OCI-LY7 (cell line): Measurements from ENCODE around the gene WDR5. TPM values are rescaled to one million over a fixed set of nuclear protein-coding genes. Genes with fewer than 3 reads are reported as not detected.

ENCODE experiments used
- BruUV-seq: library from RNA; stranded (reverse); fragments of 400-500 nt; replicated peaks from 2 replicates; lab custom pipeline; 2021; lab: Mats Ljungman, UMichigan
- CTCF ChIA-PET: fragments of 300-600 bp; sonication (Branson Sonifier 250); formaldehyde crosslinking; loops from one replicate; lab custom pipeline; 2022; ENCODE audit warnings: antibody characterized with exemption; ENCODE audit not compliant: unreplicated experiment; lab: Charles Lee
- POLR2A ChIA-PET: fragments of 300-600 bp; sonication (Branson Sonifier 250); formaldehyde crosslinking; loops from one replicate; lab custom pipeline; 2022; ENCODE audit warnings: antibody characterized with exemption; lab: Charles Lee
- DNase-seq: peaks from one replicate; pipeline ENCODE4 v3.0.0-alpha.2; 2015; ENCODE audit warnings: low spot score
- H2AFZ ChIP-seq: fragments of 200-600 bp; sonication (generic), shearing (Covaris generic); 2 replicates; pipeline ENCODE4 v1.6.1; 2014; ENCODE audit warnings: mild to moderate bottlenecking, antibody characterized with exemption, low read length, moderate library complexity
- H3K27ac ChIP-seq: fragments of 200-600 bp; sonication (generic); 2 replicates; pipeline ENCODE4 v1.5.1; 2014; ENCODE audit warnings: mixed run types, low read depth, mild to moderate bottlenecking, moderate library complexity, low read length, inconsistent platforms; ENCODE audit not compliant: poor library complexity, severe bottlenecking
- H3K36me3 ChIP-seq: fragments of 200-600 bp; sonication (generic); 2 replicates; pipeline ENCODE4 v1.6.1; 2014; ENCODE audit warnings: mild to moderate bottlenecking, antibody characterized with exemption, low read length, moderate library complexity, mixed read lengths; ENCODE audit not compliant: insufficient read depth
- H3K4me1 ChIP-seq: fragments of 200-600 bp; sonication (generic); 2 replicates; pipeline ENCODE4 v1.5.1; 2014; ENCODE audit warnings: mild to moderate bottlenecking, low read length; ENCODE audit not compliant: insufficient read depth, poor library complexity, severe bottlenecking
- H3K4me2 ChIP-seq: fragments of 200-600 bp; sonication (generic); 2 replicates; pipeline ENCODE4 v1.6.1; 2014; ENCODE audit warnings: mild to moderate bottlenecking, low read length
- H3K4me3 ChIP-seq: fragments of 200-600 bp; sonication (generic); 2 replicates; pipeline ENCODE4 v1.5.1; 2014; ENCODE audit warnings: mild to moderate bottlenecking, low read depth, low read length; ENCODE audit not compliant: poor library complexity, severe bottlenecking
- H3K79me2 ChIP-seq: fragments of 200-600 bp; sonication (generic); 2 replicates; pipeline ENCODE4 v1.6.1; 2016; ENCODE audit warnings: low read depth, mild to moderate bottlenecking, low read length, moderate library complexity, mixed read lengths; ENCODE audit not compliant: insufficient read depth
- H3K9me2 ChIP-seq: fragments of 200-600 bp; sonication (generic); 2 replicates; pipeline ENCODE4 v1.6.1; 2016; ENCODE audit warnings: mild to moderate bottlenecking, low read length, mixed read lengths; ENCODE audit not compliant: insufficient read depth
- H3K9me3 ChIP-seq: fragments of 200-600 bp; sonication (generic); 2 replicates; pipeline ENCODE4 v1.6.1; 2014; ENCODE audit warnings: mild to moderate bottlenecking, mixed run types, low read length, mixed read lengths
- H4K20me1 ChIP-seq: fragments of 200-600 bp; sonication (generic); 2 replicates; pipeline ENCODE4 v1.6.1; 2014; ENCODE audit warnings: mild to moderate bottlenecking, antibody characterized with exemption, low read length, moderate library complexity, mixed read lengths; ENCODE audit not compliant: insufficient read depth
- CTCF ChIP-seq: fragments of 200-600 bp; sonication (generic); conservative IDR thresholded peaks from 2 replicates; pipeline ENCODE4 v1.5.1; 2014; ENCODE audit warnings: mild to moderate bottlenecking, antibody characterized with exemption, low read length, moderate library complexity, mixed read lengths
- EZH2phosphoT487 ChIP-seq: fragments of 200-600 bp; sonication (generic); IDR thresholded peaks from 2 replicates; pipeline ENCODE4 v1.6.1; 2018; ENCODE audit warnings: low read depth, borderline replicate concordance, mild to moderate bottlenecking, mixed run types, antibody characterized with exemption, low read length, moderate library complexity, mixed read lengths
- intact Hi-C: fragments of 100-400 bp; cut with micrococcal nuclease; formaldehyde crosslinking; loops from one replicate; pipeline ENCODE4 v1.10.0; 2022; ENCODE audit not compliant: unreplicated experiment
- total RNA-seq, 2 experiments: library from RNA; depleted of rRNA in 1 of 2; stranded (reverse); fragments of >200 nt in 1 of 2; shearing (Covaris generic) in 1 of 2; gene quantifications; 2 replicates each; pipeline ENCODE4 v1.2.3, GENCODE V29; 2014 to 2022

Gene WDR5
- total RNA-seq, 2 experiments from 2014 or later, result 32.5 to 44.6 TPM

GRCh38 chr9:134205672-134206310 lies 69.9 kb downstream of the WDR5 start:
- H3K4me3 ChIP-seq, result no peak overlapping the region
- TF ChIP-seq CTCF (no peak), EZH2phosphoT487 (no peak)
- H3K36me3 ChIP-seq, result no peaks in the 10 kb centered on the region
- intact Hi-C loops, result no loop called here
- no peak overlapping the region for H3K27ac ChIP-seq
- H3K4me2 ChIP-seq, result no peak overlapping the region
- DNase-seq, result no peak
- CTCF ChIA-PET, result no interaction called here
- POLR2A ChIA-PET, result no interaction called here
- no peaks in the 10 kb centered on the region for H4K20me1 ChIP-seq
- H3K9me3 ChIP-seq, result no peaks in the 10 kb centered on the region
- BruUV-seq, result no TSS peak
- H3K79me2 ChIP-seq, result no peaks in the 10 kb centered on the region
- no peaks in the 10 kb centered on the region for H3K9me2 ChIP-seq
- no peaks in the 10 kb centered on the region for H3K4me1 ChIP-seq
- no peak overlapping the region for H2AFZ ChIP-seq

GRCh38 chr9:134206311-134207300 lies 70.7 kb downstream of the WDR5 start:
- H2AFZ ChIP-seq, result no peak overlapping the region
- H3K9me2 ChIP-seq, result no peaks in the 10 kb centered on the region
- intact Hi-C loops, result no loop called here
- H3K36me3 ChIP-seq, result no peaks in the 10 kb centered on the region
- ChIA-PET POLR2A (no interaction called here), CTCF (no interaction called here)
- H3K9me3 ChIP-seq, result no peaks in the 10 kb centered on the region
- no peak overlapping the region for H3K4me3 ChIP-seq
- H3K79me2 ChIP-seq, result no peaks in the 10 kb centered on the region
- DNase-seq, result no peak
- no peaks in the 10 kb centered on the region for H4K20me1 ChIP-seq
- no peaks in the 10 kb centered on the region for H3K4me1 ChIP-seq
- no peak for TF ChIP-seq EZH2phosphoT487
- no peak for TF ChIP-seq CTCF
- no peak overlapping the region for H3K27ac ChIP-seq
- no TSS peak for BruUV-seq
- no peak overlapping the region for H3K4me2 ChIP-seq
